ENCODE data around the gene PIK3C2B.

PIK3C2B gene

GRCh38 chr1:204456826-204457442, 37.7 kb downstream of the PIK3C2B start:
- no peak for DNase-seq

- no peak for DNase-seq
Observed at GRCh38 chr1:204455831-204456145, 38.8 kb downstream of the PIK3C2B start.

- DNase-seq, result no peak
Observed at GRCh38 chr1:204455063-204455830, 39.4 kb downstream of the PIK3C2B start.

- DNase-seq, result no peak
Observed at GRCh38 chr1:204454476-204454875, 40.1 kb downstream of the PIK3C2B start.

- no peak for DNase-seq
Observed at GRCh38 chr1:204453141-204453772, 41.3 kb downstream of the PIK3C2B start.

- DNase-seq, result no peak
Observed at GRCh38 chr1:204451352-204452124, 43.1 kb downstream of the PIK3C2B start.

- no peak for DNase-seq
Observed at GRCh38 chr1:204450461-204451257, 43.9 kb downstream of the PIK3C2B start.

- no peak for DNase-seq
Observed at GRCh38 chr1:204449678-204450280, 44.8 kb downstream of the PIK3C2B start.

GRCh38 chr1:204448991-204449677, 45.5 kb downstream of the PIK3C2B start:
- no peak for DNase-seq

GRCh38 chr1:204448344-204448964, 46.2 kb downstream of the PIK3C2B start:
- DNase-seq, result no peak

GRCh38 chr1:204447736-204448135, 46.9 kb downstream of the PIK3C2B start:
- DNase-seq, result no peak

- DNase-seq, result no peak
Observed at GRCh38 chr1:204447190-204447589, 47.4 kb downstream of the PIK3C2B start.

- DNase-seq, result peak; percentile 86
Observed at GRCh38 chr1:204446413-204447111, 48.0 kb downstream of the PIK3C2B start.

GRCh38 chr1:204445860-204446412, 48.7 kb downstream of the PIK3C2B start:
- DNase-seq, result peak; percentile 10

All from NCI-H345 (cell line).